IPS-20b (cell line): ENCODE measurements around the gene ZC3H18.
"Not testable (repeated sequence)": the region's sequence is repeated elsewhere in the genome, so short reads cannot be mapped to it uniquely, and the experiment has no call there.

Experiments used
- H3K27ac ChIP-seq: one replicate; pipeline ENCODE4 v1.5.1; 2013; ENCODE audit warnings: low read length
- H3K27me3 ChIP-seq: 2 replicates; pipeline ENCODE4 v1.6.1; 2013; ENCODE audit warnings: mild to moderate bottlenecking, low read length, inconsistent platforms; ENCODE audit not compliant: insufficient read depth
- H3K36me3 ChIP-seq: 2 replicates; pipeline ENCODE4 v1.6.1; 2013; ENCODE audit warnings: low read depth, mild to moderate bottlenecking, inconsistent platforms, low read length, moderate library complexity; ENCODE audit not compliant: insufficient read depth
- H3K4me1 ChIP-seq: 2 replicates; pipeline ENCODE4 v1.6.1; 2013; ENCODE audit warnings: mild to moderate bottlenecking, control low read depth, inconsistent platforms, low read length, moderate library complexity; ENCODE audit not compliant: insufficient read depth
- H3K4me3 ChIP-seq: 2 replicates; pipeline ENCODE4 v1.5.1; 2013; ENCODE audit warnings: mild to moderate bottlenecking, low read length, inconsistent platforms
- H3K9ac ChIP-seq: 2 replicates; pipeline ENCODE4 v1.6.1; 2013; ENCODE audit warnings: low read depth, mild to moderate bottlenecking, inconsistent platforms, low read length, moderate library complexity
- H3K9me3 ChIP-seq: 2 replicates; pipeline ENCODE4 v1.6.1; 2013; ENCODE audit warnings: mild to moderate bottlenecking, low read depth, low read length, inconsistent platforms; ENCODE audit not compliant: insufficient read depth

Gene ZC3H18

GRCh38 chr16:88658714-88659113 lies 88.5 kb downstream of the ZC3H18 start:
- Histone ChIP-seq H3K27me3 (no peaks in the 10 kb centered on the region), H3K9ac (no peak overlapping the region), H3K4me3 (no peak overlapping the region), H3K36me3 (peaks cover 31% of the 10 kb centered on the region), H3K27ac (no peak overlapping the region), H3K4me1 (peaks cover 6% of the 10 kb centered on the region; the same call in 1 of the 2 replicates), H3K9me3 (no peaks in the 10 kb centered on the region)

- Histone ChIP-seq H3K9me3 (no peaks in the 10 kb centered on the region), H3K4me1 (peaks cover 6% of the 10 kb centered on the region; the same call in 1 of the 2 replicates), H3K27ac (no peak overlapping the region), H3K9ac (no peak overlapping the region), H3K4me3 (no peak overlapping the region), H3K27me3 (no peaks in the 10 kb centered on the region; the same call in 1 of the 2 replicates), H3K36me3 (peaks cover 29% of the 10 kb centered on the region)
These were observed 89.0 kb downstream of the ZC3H18 start for GRCh38 chr16:88659160-88659559.

GRCh38 chr16:88661468-88661867 lies 91.3 kb downstream of the ZC3H18 start:
- Histone ChIP-seq H3K27ac (no peak overlapping the region), H3K9ac (no peak overlapping the region)

GRCh38 chr16:88662222-88662842 lies 92.1 kb downstream of the ZC3H18 start:
- H3K9me3 ChIP-seq: no peaks in the 10 kb centered on the region
- peaks cover 8% of the 10 kb centered on the region; the same call in 1 of the 2 replicates for H3K36me3 ChIP-seq
- H3K4me3 ChIP-seq: peak overlapping the region; percentile 94
- no peak overlapping the region for H3K27ac ChIP-seq
- H3K27me3 ChIP-seq: no peaks in the 10 kb centered on the region; the same call in 1 of the 2 replicates
- peak overlapping the region; percentile 77; the same call in 1 of the 2 replicates for H3K9ac ChIP-seq
- H3K4me1 ChIP-seq: peaks cover 6% of the 10 kb centered on the region; the same call in 1 of the 2 replicates

More at GRCh38 chr16:88661468-88661867, 91.3 kb downstream of the ZC3H18 start:
- Histone ChIP-seq H3K27me3 (no peaks in the 10 kb centered on the region; the same call in 1 of the 2 replicates), H3K9me3 (no peaks in the 10 kb centered on the region), H3K4me1 (peaks cover 6% of the 10 kb centered on the region; the same call in 1 of the 2 replicates), H3K36me3 (peaks cover 17% of the 10 kb centered on the region; the same call in 1 of the 2 replicates), H3K4me3 (peak overlapping the region; percentile 48; the same call in 1 of the 2 replicates)

- Histone ChIP-seq H3K4me3 (peak within 1 kb of the TSS; percentile 94), H3K27ac (peak within 1 kb of the TSS; percentile 22), H3K9me3 (no peaks in the 10 kb centered on the region), H3K9ac (peak within 1 kb of the TSS; percentile 83), H3K36me3 (peaks cover 5% of the 10 kb centered on the region; the same call in 1 of the 2 replicates), H3K4me1 (peaks cover 6% of the 10 kb centered on the region; the same call in 1 of the 2 replicates), H3K27me3 (no peaks in the 10 kb centered on the region; the same call in 1 of the 2 replicates)
These were observed 92.8 kb downstream of the ZC3H18 start, which contains the start of gene MVD for GRCh38 chr16:88662843-88663606. Gene MVD (minus strand): TSS chr16:88663091. CDS start chr16:88663080, 11 bp downstream.

GRCh38 chr16:88665148-88665547 lies 94.9 kb downstream of the ZC3H18 start:
- no peak overlapping the region for H3K9ac ChIP-seq
- H3K27me3 ChIP-seq: no peaks in the 10 kb centered on the region; the same call in 1 of the 2 replicates
- peaks cover 6% of the 10 kb centered on the region; the same call in 1 of the 2 replicates for H3K4me1 ChIP-seq
- no peaks in the 10 kb centered on the region for H3K9me3 ChIP-seq
- no peaks in the 10 kb centered on the region for H3K36me3 ChIP-seq
- no peak overlapping the region for H3K27ac ChIP-seq
- no peak overlapping the region for H3K4me3 ChIP-seq

GRCh38 chr16:88665570-88665969 lies 95.4 kb downstream of the ZC3H18 start:
- Histone ChIP-seq H3K36me3 (no peaks in the 10 kb centered on the region), H3K9me3 (no peaks in the 10 kb centered on the region), H3K27ac (no peak overlapping the region), H3K4me3 (no peak overlapping the region), H3K4me1 (peaks cover 6% of the 10 kb centered on the region; the same call in 1 of the 2 replicates), H3K9ac (no peak overlapping the region), H3K27me3 (no peaks in the 10 kb centered on the region; the same call in 1 of the 2 replicates)

GRCh38 chr16:88667461-88667860 lies 97.3 kb downstream of the ZC3H18 start:
- no peak overlapping the region for H3K4me3 ChIP-seq
- H3K9me3 ChIP-seq: no peaks in the 10 kb centered on the region
- no peaks in the 10 kb centered on the region for H3K36me3 ChIP-seq
- no peaks in the 10 kb centered on the region; the same call in 1 of the 2 replicates for H3K27me3 ChIP-seq
- no peak overlapping the region for H3K9ac ChIP-seq
- no peak overlapping the region for H3K27ac ChIP-seq
- H3K4me1 ChIP-seq: no peaks in the 10 kb centered on the region; the same call in 1 of the 2 replicates

- H3K9ac ChIP-seq, H3K4me1 ChIP-seq, H3K4me3 ChIP-seq, H3K9me3 ChIP-seq, H3K27me3 ChIP-seq, H3K36me3 ChIP-seq, H3K27ac ChIP-seq: not testable (repeated sequence)
These were observed 99.3 kb downstream of the ZC3H18 start for GRCh38 chr16:88669493-88669892.

GRCh38 chr16:88669980-88670379 lies 99.8 kb downstream of the ZC3H18 start:
- Histone ChIP-seq H3K4me1 (peaks cover 2% of the 10 kb centered on the region; the same call in 1 of the 2 replicates), H3K9ac (no peak overlapping the region), H3K27me3 (no peaks in the 10 kb centered on the region), H3K4me3 (no peak overlapping the region), H3K9me3 (no peaks in the 10 kb centered on the region), H3K36me3 (no peaks in the 10 kb centered on the region), H3K27ac (no peak overlapping the region)

- H3K9ac ChIP-seq: no peak overlapping the region
- no peak overlapping the region for H3K4me3 ChIP-seq
These were observed 101.6 kb downstream of the ZC3H18 start for GRCh38 chr16:88671806-88672205.

More at GRCh38 chr16:88671806-88672205, 101.6 kb downstream of the ZC3H18 start:
- H3K27ac ChIP-seq: no peak overlapping the region
- no peaks in the 10 kb centered on the region for H3K9me3 ChIP-seq
- H3K36me3 ChIP-seq: no peaks in the 10 kb centered on the region
- H3K27me3 ChIP-seq: no peaks in the 10 kb centered on the region
- H3K4me1 ChIP-seq: peaks cover 2% of the 10 kb centered on the region; the same call in 1 of the 2 replicates
